ENCODE measurements around the gene CLEC4E.
"Not testable (repeated sequence)": the region's sequence is repeated elsewhere in the genome, so short reads cannot be mapped to it uniquely, and the experiment has no call there.

Gene CLEC4E

GRCh38 chr12:8540831-8541230 is at the start of gene CLEC4E:
TSS of gene CLEC4E (minus strand) at chr12:8540905. CDS start at chr12:8540797, 108 bp downstream.
- not testable (repeated sequence) for H3K4me3 ChIP-seq (replicated peaks; ENCODE audit: low read depth, low read length); DNase-seq (ENCODE audit: low read depth)

- no peak for TF ChIP-seq CTCF (IDR thresholded peaks at IDR 0.05; ENCODE audit: low read length, missing control alignments)
- no peak overlapping the region for H3K4me3 ChIP-seq (replicated peaks; ENCODE audit: low read depth, low read length)
- no peak for DNase-seq (ENCODE audit: low read depth)
Observed at GRCh38 chr12:8589679-8590078, 49.0 kb upstream of the CLEC4E start.

- DNase-seq (ENCODE audit: low read depth); H3K4me3 ChIP-seq (replicated peaks; ENCODE audit: low read depth, low read length): not testable (repeated sequence)
Observed at GRCh38 chr12:8584478-8584877, 43.8 kb upstream of the CLEC4E start.

- H3K4me3 ChIP-seq (replicated peaks; ENCODE audit: low read depth, low read length) = no peak overlapping the region
- DNase-seq (ENCODE audit: low read depth) = no peak
- TF ChIP-seq CTCF (IDR thresholded peaks at IDR 0.05; ENCODE audit: low read length, missing control alignments) = no peak
Observed at GRCh38 chr12:8584004-8584403, 43.3 kb upstream of the CLEC4E start.

- no peak overlapping the region for H3K4me3 ChIP-seq (replicated peaks; ENCODE audit: low read depth, low read length)
- TF ChIP-seq CTCF (IDR thresholded peaks at IDR 0.05; ENCODE audit: low read length, missing control alignments) = no peak
- DNase-seq (ENCODE audit: low read depth) = no peak
Observed at GRCh38 chr12:8581098-8581784, 40.5 kb upstream of the CLEC4E start.

- DNase-seq (ENCODE audit: low read depth) = no peak
- H3K4me3 ChIP-seq (replicated peaks; ENCODE audit: low read depth, low read length) = no peak overlapping the region
- no peak for TF ChIP-seq CTCF (IDR thresholded peaks at IDR 0.05; ENCODE audit: low read length, missing control alignments)
Observed at GRCh38 chr12:8577879-8578278, 37.2 kb upstream of the CLEC4E start.

GRCh38 chr12:8572507-8572906 is 31.8 kb upstream of the CLEC4E start:
- H3K4me3 ChIP-seq (replicated peaks; ENCODE audit: low read depth, low read length) = no peak overlapping the region
- no peak for TF ChIP-seq CTCF (IDR thresholded peaks at IDR 0.05; ENCODE audit: low read length, missing control alignments)
- DNase-seq (ENCODE audit: low read depth) = no peak

- DNase-seq (ENCODE audit: low read depth) = no peak
- no peak for TF ChIP-seq CTCF (IDR thresholded peaks at IDR 0.05; ENCODE audit: low read length, missing control alignments)
- no peak overlapping the region for H3K4me3 ChIP-seq (replicated peaks; ENCODE audit: low read depth, low read length)
Observed at GRCh38 chr12:8566525-8566924, 25.8 kb upstream of the CLEC4E start.

- H3K4me3 ChIP-seq (replicated peaks; ENCODE audit: low read depth, low read length); DNase-seq (ENCODE audit: low read depth): not testable (repeated sequence)
Observed at GRCh38 chr12:8566052-8566451, 25.3 kb upstream of the CLEC4E start.
